Spleen (tissue), 7 donors: Measurements from ENCODE around the gene SNAP47.

Experiments used
- CTCF ChIP-seq, 11 experiments: fragments of 200-600 bp in 7 of 11; fragments of 450-650 bp in 4 of 11; sonication (generic) in 4 of 11; IDR thresholded peaks in 8 of 11; conservative IDR thresholded peaks in 3 of 11; 1 replicate in 7 of 11; 2 replicates in 4 of 11; pipeline versions ENCODE4 v1.4.0 to v1.8.0; 2016 to 2021; ENCODE audit warnings: antibody characterized with exemption in 11 of 11, inconsistent platforms in 4 of 11, mild to moderate bottlenecking in 1 of 11
- POLR2A ChIP-seq, 3 donors: fragments of 450-650 bp; IDR thresholded peaks; one replicate each; pipeline ENCODE4 v1.5.1; 2017; ENCODE audit warnings: antibody characterized with exemption in 3 of 3, mild to moderate bottlenecking in 1 of 3
- donor health status: DM: no; HTN: no; CAD: no; lungs with moderate emphysema.
- donor health status: DM: no; HTN: no; CAD: no.
- donor health status: DM: no; HTN: no; CAD: no.

GRCh38 chr1:227718932-227719331 lies 16.3 kb upstream of the SNAP47 start:
- TF ChIP-seq CTCF (IDR thresholded peaks at IDR 0.05 in 8 of 11, conservative IDR thresholded peaks at IDR 0.05 in 3 of 11) (no peak), POLR2A (IDR thresholded peaks at IDR 0.05) (no peak)
